Astrocyte of the cerebellum (primary cell): Measurements from ENCODE around the gene TRIM46.
A peak's percentile ranks its signal among the peaks of the same experiment; 100 is the strongest.
"Not testable (repeated sequence)": the region's sequence is repeated elsewhere in the genome, so short reads cannot be mapped to it uniquely, and the experiment has no call there.

ENCODE experiments used
- DNase-seq: peaks from one replicate; pipeline ENCODE4 v3.0.0-alpha.2; 2011; ENCODE audit warnings: low read depth
- H3K4me3 ChIP-seq: 2 replicates; pipeline ENCODE4 v1.5.1; 2011; ENCODE audit warnings: mild to moderate bottlenecking, low read depth, low read length, moderate library complexity
- CTCF ChIP-seq: IDR thresholded peaks from 2 replicates; pipeline ENCODE4 v1.5.1; 2012; ENCODE audit warnings: low read length, low read depth, moderate library complexity, mild to moderate bottlenecking; ENCODE audit errors: missing control alignments
- in situ Hi-C: cut with HindIII; loops from 2 replicates; pipeline ENCODE4 v1.10.0; 2017; ENCODE audit warnings: low sequenced_read_pairs

TRIM46 gene

GRCh38 chr1:155208541-155209311 is 35.1 kb downstream of the TRIM46 start, which contains the start of gene MTX1:
Gene MTX1 (plus strand): TSS chr1:155208695. CDS start chr1:155208805, 110 bp downstream.
- peak within 1 kb of the TSS; percentile 82 for H3K4me3 ChIP-seq
- TF ChIP-seq CTCF, result no peak
- in situ Hi-C loops, result no loop called here
- DNase-seq, result no peak

- peak overlapping the region; percentile 82 for H3K4me3 ChIP-seq
- in situ Hi-C loops, result no loop called here
- DNase-seq, result no peak
- no peak for TF ChIP-seq CTCF
These were observed 35.7 kb downstream of the TRIM46 start for GRCh38 chr1:155209312-155209721.

GRCh38 chr1:155210314-155211104 is 36.9 kb downstream of the TRIM46 start:
- TF ChIP-seq CTCF, result no peak
- DNase-seq, result no peak
- in situ Hi-C loops, result no loop called here
- no peak overlapping the region for H3K4me3 ChIP-seq

- DNase-seq, result not testable (repeated sequence)
These were observed 37.9 kb downstream of the TRIM46 start for GRCh38 chr1:155211381-155212050.

GRCh38 chr1:155212051-155212440 is 38.4 kb downstream of the TRIM46 start:
- DNase-seq, H3K4me3 ChIP-seq, in situ Hi-C loops: not testable (repeated sequence)

More at GRCh38 chr1:155211381-155212050, 37.9 kb downstream of the TRIM46 start:
- in situ Hi-C loops, H3K4me3 ChIP-seq: not testable (repeated sequence)

GRCh38 chr1:155214702-155215101 is 41.1 kb downstream of the TRIM46 start:
- in situ Hi-C loops, DNase-seq, H3K4me3 ChIP-seq: not testable (repeated sequence)

- H3K4me3 ChIP-seq, result no peak overlapping the region
- no peak for DNase-seq
- in situ Hi-C loops, result no loop called here
- TF ChIP-seq CTCF, result no peak
These were observed 45.4 kb downstream of the TRIM46 start for GRCh38 chr1:155218854-155219591.
